ENCODE results near the gene BEX4.
"Not testable (repeated sequence)": the region's sequence is repeated elsewhere in the genome, so short reads cannot be mapped to it uniquely, and the experiment has no call there.

The BEX4 gene, protein sequence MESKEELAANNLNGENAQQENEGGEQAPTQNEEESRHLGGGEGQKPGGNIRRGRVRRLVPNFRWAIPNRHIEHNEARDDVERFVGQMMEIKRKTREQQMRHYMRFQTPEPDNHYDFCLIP

GRCh38 chrX:103214870-103215424, at the start of gene BEX4:
Gene BEX4, plus strand, starts transcription at chrX:103215108. Its CDS starts 1,046 bp downstream, at chrX:103216154.
- peak; percentile 39 for DNase-seq

DNA sequence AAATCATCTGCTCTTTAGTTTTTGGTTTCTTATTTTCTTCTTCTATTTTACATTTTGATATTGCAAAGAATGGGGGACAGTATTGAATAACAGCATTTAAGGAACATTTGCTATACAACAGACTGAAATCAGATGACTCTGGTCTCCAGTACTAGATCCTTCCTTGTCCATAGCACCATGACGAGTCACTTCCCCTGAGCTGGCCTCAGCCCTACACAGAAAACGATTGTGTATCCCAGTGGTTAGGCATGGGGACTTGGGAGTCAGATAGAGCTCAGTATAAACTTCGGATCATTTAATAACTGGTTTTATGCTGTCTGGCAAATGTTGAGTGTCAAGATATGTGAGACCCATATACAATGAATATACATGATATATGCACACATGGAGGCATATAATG, 44.7 kb upstream of the BEX4 start:
- DNase-seq, result no peak

DNA sequence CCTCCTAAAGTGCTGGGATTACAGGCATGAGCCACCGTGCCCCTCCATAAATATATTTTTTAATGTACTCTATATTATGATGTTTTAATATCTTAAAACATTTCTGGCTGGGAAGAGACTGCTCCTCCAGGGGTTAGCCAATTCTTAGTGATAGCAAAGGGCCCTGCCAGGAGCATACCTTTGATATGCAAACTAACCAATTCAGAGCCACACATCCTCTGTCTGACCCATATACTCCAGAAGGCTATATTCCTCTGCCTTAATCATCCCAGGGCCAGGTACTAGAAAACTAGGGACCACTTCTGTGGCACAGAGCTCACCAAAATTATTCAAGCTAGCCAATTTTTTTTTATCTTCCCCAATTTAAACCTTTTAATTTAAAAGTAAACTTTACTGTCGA, 43.6 kb upstream of the BEX4 start:
- no peak for DNase-seq

- not testable (repeated sequence) for DNase-seq
Measured at GRCh38 chrX:103175256-103175655, 39.7 kb upstream of the BEX4 start.

GRCh38 chrX:103175944-103176753, 38.8 kb upstream of the BEX4 start:
- no peak for DNase-seq

DNA sequence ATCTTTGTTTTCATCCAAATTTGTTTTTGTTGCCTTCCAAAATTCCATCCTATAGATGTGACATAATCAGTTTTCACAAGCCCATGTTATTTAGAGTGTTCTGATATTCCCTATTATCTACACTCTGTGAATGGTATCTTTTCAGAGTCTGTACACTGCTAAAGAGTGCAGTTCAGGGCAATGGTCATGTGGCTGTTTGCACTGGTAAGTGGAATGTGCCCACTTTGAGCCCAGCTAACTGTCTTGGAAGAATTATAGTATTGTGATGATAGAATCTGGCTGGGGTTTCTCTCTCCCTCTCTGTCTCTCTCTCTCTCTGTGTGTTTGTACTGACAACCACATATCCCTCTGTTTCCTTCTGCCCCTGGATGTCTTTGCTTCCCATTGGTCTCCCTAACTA, 37.4 kb upstream of the BEX4 start:
- no peak for DNase-seq

- no peak for DNase-seq
Measured at GRCh38 chrX:103183912-103184311, 31.0 kb upstream of the BEX4 start.

GRCh38 chrX:103187953-103188475, 26.9 kb upstream of the BEX4 start:
- DNase-seq, result no peak

DNA sequence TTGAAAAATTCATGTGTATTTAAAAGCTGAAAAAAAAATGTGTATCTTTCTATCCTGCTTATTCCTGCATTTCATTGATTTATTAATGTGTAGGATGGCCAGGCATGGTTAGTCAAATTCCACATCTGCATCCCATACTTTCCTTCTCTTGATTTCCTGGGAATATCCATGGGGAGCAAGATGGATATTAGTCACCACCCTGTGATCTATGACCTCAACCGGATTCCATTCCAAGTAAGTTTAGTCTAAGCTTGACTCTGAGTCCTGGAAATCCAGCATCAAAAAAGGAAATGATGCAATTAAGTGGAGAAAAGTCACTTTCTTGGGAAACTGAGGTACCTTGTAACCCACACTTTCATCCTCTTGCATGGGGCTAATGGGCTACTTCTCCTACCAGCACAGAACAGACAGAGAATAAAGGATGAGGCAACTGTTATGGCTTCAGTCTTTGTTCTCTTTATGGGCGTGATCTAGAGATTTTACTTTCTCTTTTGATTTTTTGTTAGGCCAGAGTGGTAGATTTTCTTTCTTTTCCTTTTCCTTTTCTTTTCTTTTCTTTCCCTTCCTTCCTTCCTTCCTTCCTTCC, 17.1 kb upstream of the BEX4 start:
- no peak for DNase-seq

- not testable (repeated sequence) for DNase-seq
Measured at GRCh38 chrX:103198668-103199067, 16.2 kb upstream of the BEX4 start.

DNA sequence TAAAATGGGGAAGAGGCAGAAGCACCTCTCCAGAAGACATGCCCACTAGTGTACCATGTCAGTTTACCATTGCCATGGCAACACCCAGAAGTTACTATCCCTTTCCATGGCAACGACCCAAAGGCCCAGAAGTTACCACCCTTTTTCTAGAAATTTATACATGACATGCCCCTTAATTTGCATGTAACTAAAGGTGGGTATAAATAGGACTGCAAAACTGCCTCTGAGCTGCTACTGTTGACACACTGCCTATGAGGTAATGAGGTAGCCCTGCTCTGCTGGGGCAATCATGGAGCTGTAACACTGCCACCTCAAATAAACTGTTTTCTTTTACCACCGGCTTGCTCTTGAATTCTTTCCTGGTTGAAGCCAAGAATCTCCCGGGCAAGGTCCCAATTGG, 13.9 kb upstream of the BEX4 start:
- no peak for DNase-seq

DNA sequence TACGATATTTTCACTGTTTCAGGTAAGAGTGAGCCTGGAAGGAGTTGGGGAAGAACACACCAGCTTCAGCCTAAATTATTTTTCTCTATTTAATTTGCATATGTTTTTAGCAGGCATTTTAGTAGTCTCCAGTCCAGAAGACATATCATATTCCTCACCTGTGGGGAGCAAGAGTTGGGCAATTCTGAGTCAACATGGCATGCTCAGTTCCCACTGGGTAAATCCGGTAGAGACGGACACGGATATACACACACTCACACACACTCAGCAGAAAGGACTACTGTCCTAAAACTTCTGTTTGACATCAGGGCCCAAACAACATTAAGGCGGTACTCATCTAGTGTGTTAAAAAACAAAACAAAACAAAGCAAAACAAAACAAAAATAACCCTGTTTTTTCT, 4.9 kb upstream of the BEX4 start:
- no peak for DNase-seq

- no peak for DNase-seq
Measured at GRCh38 chrX:103211012-103211715, 3.7 kb upstream of the BEX4 start.

GRCh38 chrX:103212749-103213457, 2.0 kb upstream of the BEX4 start:
- no peak for DNase-seq

- no peak for DNase-seq
Measured at GRCh38 chrX:103215425-103215991, 600 bp downstream of the BEX4 start.

GRCh38 chrX:103220511-103221323, 5.8 kb downstream of the BEX4 start:
- no peak for DNase-seq

DNA sequence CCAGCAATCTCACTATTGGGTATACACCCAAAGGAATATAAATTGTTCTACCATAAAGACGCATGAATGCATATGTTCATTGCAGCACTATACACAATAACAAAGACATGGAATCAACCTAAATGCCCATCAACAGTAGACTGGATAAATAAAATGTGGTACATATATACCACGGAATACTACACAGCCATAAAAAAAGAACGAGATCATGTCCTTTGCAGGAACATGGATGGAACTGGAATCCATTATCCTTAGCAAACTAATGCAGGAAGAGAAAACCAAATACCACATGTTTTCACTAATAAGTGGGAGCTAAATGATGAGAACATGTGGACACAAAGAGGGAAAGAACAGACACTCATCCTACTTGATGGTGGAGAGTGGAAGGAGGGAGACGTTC, 11.0 kb downstream of the BEX4 start:
- DNase-seq, result not testable (repeated sequence)

DNA sequence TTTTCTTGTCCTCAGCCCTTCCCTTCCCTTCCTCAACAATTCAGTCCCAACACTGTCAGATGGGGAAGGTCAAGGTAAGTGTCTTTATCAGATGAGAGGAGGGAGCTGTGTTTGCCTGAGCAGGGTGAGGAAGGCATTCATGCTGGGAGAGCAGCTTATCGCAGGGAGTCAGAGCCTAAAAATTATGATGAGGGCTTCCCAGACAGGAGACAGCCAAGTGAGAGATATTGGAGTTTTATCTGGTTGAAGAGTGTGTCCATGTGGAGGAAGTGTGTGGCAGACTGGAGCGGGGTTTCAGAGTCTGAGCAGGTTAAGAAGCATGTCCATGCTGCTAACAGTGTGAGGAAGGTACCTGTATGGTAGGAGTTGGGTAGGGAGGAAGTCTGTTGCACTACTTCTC, 18.4 kb downstream of the BEX4 start:
- DNase-seq, result no peak

GRCh38 chrX:103234869-103235268, 20.0 kb downstream of the BEX4 start:
- DNase-seq, result no peak

DNA sequence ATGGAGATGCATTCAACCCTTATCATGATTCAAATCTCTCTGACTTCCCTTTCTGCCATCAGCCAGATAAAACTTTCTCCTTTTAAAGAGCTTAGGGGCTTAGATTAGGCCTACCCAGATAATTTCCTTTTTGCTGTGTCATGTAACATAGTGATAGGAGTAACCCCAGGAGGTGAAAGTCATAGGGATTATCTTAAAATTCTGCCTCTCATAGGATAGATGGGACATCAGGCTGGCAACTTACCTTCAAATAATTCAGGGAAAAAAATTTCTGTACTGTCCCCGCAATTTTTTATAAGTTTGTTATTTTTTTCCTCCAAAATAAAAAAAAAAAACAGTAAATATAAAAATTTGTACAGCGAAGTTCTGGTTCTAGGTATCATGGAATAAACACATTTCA, 20.7 kb downstream of the BEX4 start:
- not testable (repeated sequence) for DNase-seq

GRCh38 chrX:103236296-103236695, 21.4 kb downstream of the BEX4 start:
- DNase-seq, result no peak

Data from NCI-H510A (cell line).